Colonic mucosa (tissue), 4 donors: ENCODE measurements around the gene SLC2A9. TPM values are rescaled to one million over a fixed set of nuclear protein-coding genes. Genes with fewer than 3 reads are reported as not detected.
A peak's percentile ranks its signal among the peaks of the same experiment; 100 is the strongest.

ENCODE experiments used
- DNase-seq: peaks from one replicate; pipeline ENCODE4 v3.0.0-alpha.2; 2020
- H3K27ac ChIP-seq: fragments of 200-600 bp; one replicate; pipeline ENCODE4 v1.8.0; 2021
- H3K27me3 ChIP-seq: fragments of 200-600 bp; one replicate; pipeline ENCODE4 v1.8.0; 2021
- H3K36me3 ChIP-seq: fragments of 200-600 bp; one replicate; pipeline ENCODE4 v1.8.0; 2021
- H3K4me1 ChIP-seq: fragments of 200-600 bp; one replicate; pipeline ENCODE4 v1.8.0; 2021; ENCODE audit warnings: mild to moderate bottlenecking
- H3K4me3 ChIP-seq: fragments of 200-600 bp; one replicate; pipeline ENCODE4 v1.8.0; 2021
- H3K9ac ChIP-seq, 2 donors: one replicate each; pipeline ENCODE4 v1.7.0; 2013; ENCODE audit warnings: control low read depth in 2 of 2, low read depth in 2 of 2, low read length in 2 of 2
- H3K9me3 ChIP-seq: fragments of 200-600 bp; one replicate; pipeline ENCODE4 v1.8.0; 2021
- CTCF ChIP-seq: fragments of 200-600 bp; IDR thresholded peaks from one replicate; pipeline ENCODE4 v1.8.0; 2022; ENCODE audit warnings: antibody characterized with exemption, mild to moderate bottlenecking
- intact Hi-C: fragments of 100-400 bp; cut with DNase I; formaldehyde crosslinking; loops from one replicate; pipeline ENCODE4 v1.14.1; 2022
- total RNA-seq, 2 donors: library from RNA; stranded (reverse); fragmentation: NEBNext Ultra II Directional in 1 of 2; extraction: Animal tissue kit (Norgen Biotek cat#: 25700) in 1 of 2; gene quantifications; one replicate each; pipeline ENCODE4 v1.2.1, GENCODE V29; 2021
- donor health status: healthy.
- donor health status: DM: no; HTN: no; CAD: no.
- donor health status: DM: no; HTN: no; CAD: no.

SLC2A9 gene
- total RNA-seq, 2 donors from 2014 or later, result 4.3 to 6.8 TPM

GRCh38 chr4:10011885-10012284, 9.4 kb downstream of the SLC2A9 start:
- no peaks in the 10 kb centered on the region for H3K27me3 ChIP-seq
- intact Hi-C loops, result loop anchor here (5.0 to 10.0 kb wide), 2 partner anchors 107 to 315 kb away; no protein-coding TSS in a partner anchor

GRCh38 chr4:10011277-10011676, 10.0 kb downstream of the SLC2A9 start:
- H3K27me3 ChIP-seq, result no peaks in the 10 kb centered on the region
- no peak for TF ChIP-seq CTCF
- no peaks in the 10 kb centered on the region for H3K36me3 ChIP-seq
- H3K9ac ChIP-seq, result no peak overlapping the region
- no peaks in the 10 kb centered on the region for H3K9me3 ChIP-seq
- no peaks in the 10 kb centered on the region for H3K4me1 ChIP-seq
- intact Hi-C loops, result loop anchor here (5.0 to 10.0 kb wide), 2 partner anchors 106 to 314 kb away; no protein-coding TSS in a partner anchor
- H3K4me3 ChIP-seq, result no peak overlapping the region
- no peak overlapping the region for H3K27ac ChIP-seq
- no peak for DNase-seq

More at GRCh38 chr4:10011885-10012284, 9.4 kb downstream of the SLC2A9 start:
- H3K9me3 ChIP-seq, result no peaks in the 10 kb centered on the region
- DNase-seq, result no peak
- H3K36me3 ChIP-seq, result no peaks in the 10 kb centered on the region
- no peak for TF ChIP-seq CTCF
- no peak overlapping the region for H3K27ac ChIP-seq
- H3K4me1 ChIP-seq, result no peaks in the 10 kb centered on the region
- no peak overlapping the region for H3K9ac ChIP-seq
- no peak overlapping the region for H3K4me3 ChIP-seq

GRCh38 chr4:10009861-10010500, 11.3 kb downstream of the SLC2A9 start:
- peaks cover 4% of the 10 kb centered on the region for H3K4me1 ChIP-seq
- H3K27ac ChIP-seq, result no peak overlapping the region
- DNase-seq, result no peak
- H3K4me3 ChIP-seq, result no peak overlapping the region
- no peaks in the 10 kb centered on the region for H3K27me3 ChIP-seq
- intact Hi-C loops, result loop anchor here (5.0 to 10.0 kb wide), 2 partner anchors 105 to 313 kb away; no protein-coding TSS in a partner anchor
- no peaks in the 10 kb centered on the region for H3K9me3 ChIP-seq
- H3K9ac ChIP-seq, result no peak overlapping the region
- no peak for TF ChIP-seq CTCF
- no peaks in the 10 kb centered on the region for H3K36me3 ChIP-seq

- H3K4me3 ChIP-seq, result no peak overlapping the region
- peak overlapping the region; percentile 88 for H3K27ac ChIP-seq
- TF ChIP-seq CTCF, result no peak
- no peaks in the 10 kb centered on the region for H3K9me3 ChIP-seq
- peaks cover 4% of the 10 kb centered on the region for H3K4me1 ChIP-seq
- DNase-seq, result no peak
- no peaks in the 10 kb centered on the region for H3K27me3 ChIP-seq
- no peak overlapping the region for H3K9ac ChIP-seq
- intact Hi-C loops, result no loop called here
- H3K36me3 ChIP-seq, result no peaks in the 10 kb centered on the region
Measured at GRCh38 chr4:10008609-10009005, 12.7 kb downstream of the SLC2A9 start.

- Histone ChIP-seq H3K4me3 (no peak overlapping the region), H3K27ac (peak overlapping the region; percentile 88), H3K4me1 (peaks cover 4% of the 10 kb centered on the region), H3K36me3 (no peaks in the 10 kb centered on the region), H3K27me3 (no peaks in the 10 kb centered on the region), H3K9ac (no peak overlapping the region), H3K9me3 (no peaks in the 10 kb centered on the region)
- intact Hi-C loops, result no loop called here
- no peak for TF ChIP-seq CTCF
- no peak for DNase-seq
Measured at GRCh38 chr4:10007793-10008608, 13.3 kb downstream of the SLC2A9 start.
